K562 (cell line): Measurements from ENCODE around the gene ASGR1. TPM values are rescaled to one million over a fixed set of nuclear protein-coding genes. Genes with fewer than 3 reads are reported as not detected.

Experiments used
- MED1 ChIP-seq: sonication (generic); formaldehyde crosslinking; IDR thresholded peaks from 2 replicates; pipeline ENCODE4 v1.8.1; 2023; ENCODE audit warnings: missing genetic modification reagents, borderline replicate concordance
- PHF8 ChIP-seq: fragments of 200-600 bp; sonication (generic); IDR thresholded peaks from 2 replicates; pipeline ENCODE4 v1.6.1; 2012; ENCODE audit warnings: mixed run types, mild to moderate bottlenecking, inconsistent platforms, low read length, moderate library complexity, borderline replicate concordance
- POLR2A ChIP-seq: fragments of 450-650 bp; conservative IDR thresholded peaks from 2 replicates; pipeline ENCODE4 v1.6.1; 2016
- TAF1 ChIP-seq: IDR thresholded peaks from 2 replicates; pipeline ENCODE4 v1.6.1; 2011; ENCODE audit warnings: mild to moderate bottlenecking, low read length, moderate library complexity; ENCODE audit not compliant: insufficient read depth, control insufficient read depth, severe bottlenecking; ENCODE audit errors: extremely low read depth
- YY1 ChIP-seq, 3 experiments: IDR thresholded peaks; 2 replicates each; pipeline ENCODE4 v1.6.1; 2011; ENCODE audit warnings: low read length in 2 of 3, mild to moderate bottlenecking in 2 of 3, moderate library complexity in 2 of 3, borderline replicate concordance in 1 of 3, control low read depth in 1 of 3, low read depth in 1 of 3; ENCODE audit not compliant: insufficient read depth in 3 of 3, insufficient replicate concordance in 2 of 3, control insufficient read depth in 1 of 3, insufficient read length in 1 of 3; ENCODE audit errors: extremely low read depth in 1 of 3
- ZBTB7A ChIP-seq: IDR thresholded peaks from 2 replicates; pipeline ENCODE4 v1.6.1; 2011; ENCODE audit warnings: low read depth, mild to moderate bottlenecking, low read length, moderate library complexity, borderline replicate concordance; ENCODE audit not compliant: control insufficient read depth
- ZNF77 ChIP-seq: fragments of 250-450 bp; sonication (Bioruptor Pico); IDR thresholded peaks from 2 replicates; pipeline ENCODE4 v1.5.0; 2020
- polyA plus RNA-seq, 8 experiments: library from polyadenylated mRNA; depleted of rRNA in 4 of 8; stranded (reverse) in 5 of 8; unstranded in 3 of 8; fragments of >200 nt; fragmentation: Nextera tagmentation in 2 of 8; fragmentation: Illumina TruSeq in 1 of 8; extraction: Ambion mirVana in 2 of 8; extraction: Trizol in 1 of 8; gene quantifications; 2 replicates each; pipeline versions ENCODE4 v1.2.1 to v1.2.3, GENCODE V29; 2011 to 2014; ENCODE audit warnings: inconsistent platforms in 1 of 8, missing spikeins in 1 of 8
- total RNA-seq, 7 experiments: library from RNA; depleted of rRNA in 6 of 7; stranded (reverse); fragments of >200 nt in 6 of 7; fragmentation: Illumina TruSeq in 2 of 7; extraction: Trizol in 2 of 7; gene quantifications; 2 replicates each; pipeline versions ENCODE4 v1.2.1 to v1.2.3, GENCODE V29; 2011 to 2021; ENCODE audit warnings: low replicate concordance in 1 of 7
- TF ChIP-seq, protein P1 (sequence below): fragments of 450-650 bp; IDR thresholded peaks from 2 replicates; pipeline ENCODE4 v1.6.1; 2017; ENCODE audit warnings: antibody characterized with exemption, mild to moderate bottlenecking
- TF ChIP-seq, protein P2 (sequence below): sonication (generic); formaldehyde crosslinking; IDR thresholded peaks from 2 replicates; pipeline ENCODE4 v1.8.0; 2022; ENCODE audit warnings: mild to moderate bottlenecking, missing genetic modification reagents

ASGR1 gene
- total and polyA plus RNA-seq, 9 of the 15 experiments (the other 6 are each of a cell fraction or from before 2014, with no cell fraction given), result 0.11 to 1.0 (median 0.64) TPM; not detected in 2

DNA sequence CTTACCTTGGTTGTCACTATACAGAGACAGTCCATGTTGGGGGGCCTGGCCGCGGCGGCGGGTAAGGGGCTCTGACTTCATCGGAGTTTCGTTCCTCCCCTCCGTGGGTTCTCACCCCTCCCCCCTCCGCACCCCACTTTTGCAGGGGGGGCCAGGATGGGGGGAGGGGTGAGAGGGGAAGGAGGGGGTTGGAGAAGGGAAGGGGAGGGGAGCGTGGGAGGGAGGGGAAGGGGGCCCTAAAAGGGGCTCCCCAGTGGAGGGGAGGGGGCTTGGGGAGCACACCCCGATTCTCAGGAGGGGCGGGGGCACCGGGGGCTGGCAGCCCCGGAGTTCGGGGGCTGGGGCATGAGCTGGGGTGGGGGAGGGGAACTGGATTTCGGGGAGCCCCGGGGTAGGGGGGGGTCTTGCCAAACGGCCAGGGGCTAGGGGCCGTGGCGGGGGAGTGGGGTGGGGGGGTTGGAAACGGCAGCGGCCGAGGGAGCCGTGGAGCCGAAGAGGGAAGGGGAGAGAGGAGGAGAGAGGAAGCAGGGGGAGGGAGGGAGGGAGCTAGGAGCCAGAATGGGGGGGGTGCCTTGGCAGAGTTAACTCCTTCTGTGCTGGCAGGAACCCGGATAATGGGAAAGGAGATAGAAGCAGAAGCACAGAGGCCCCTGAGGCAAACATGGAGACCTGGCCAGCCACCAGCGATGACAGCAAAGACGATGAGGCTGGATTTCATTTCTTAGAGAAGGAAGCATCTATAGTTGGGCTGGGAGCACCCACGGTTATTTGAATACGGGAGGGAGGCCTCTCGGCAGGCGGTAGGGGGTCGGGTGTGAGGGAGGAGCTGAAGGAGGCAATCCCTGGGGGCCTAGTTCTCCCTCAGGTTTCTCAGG, 38.2 kb upstream of the ASGR1 start (continued):
- TF ChIP-seq, protein P1, sequence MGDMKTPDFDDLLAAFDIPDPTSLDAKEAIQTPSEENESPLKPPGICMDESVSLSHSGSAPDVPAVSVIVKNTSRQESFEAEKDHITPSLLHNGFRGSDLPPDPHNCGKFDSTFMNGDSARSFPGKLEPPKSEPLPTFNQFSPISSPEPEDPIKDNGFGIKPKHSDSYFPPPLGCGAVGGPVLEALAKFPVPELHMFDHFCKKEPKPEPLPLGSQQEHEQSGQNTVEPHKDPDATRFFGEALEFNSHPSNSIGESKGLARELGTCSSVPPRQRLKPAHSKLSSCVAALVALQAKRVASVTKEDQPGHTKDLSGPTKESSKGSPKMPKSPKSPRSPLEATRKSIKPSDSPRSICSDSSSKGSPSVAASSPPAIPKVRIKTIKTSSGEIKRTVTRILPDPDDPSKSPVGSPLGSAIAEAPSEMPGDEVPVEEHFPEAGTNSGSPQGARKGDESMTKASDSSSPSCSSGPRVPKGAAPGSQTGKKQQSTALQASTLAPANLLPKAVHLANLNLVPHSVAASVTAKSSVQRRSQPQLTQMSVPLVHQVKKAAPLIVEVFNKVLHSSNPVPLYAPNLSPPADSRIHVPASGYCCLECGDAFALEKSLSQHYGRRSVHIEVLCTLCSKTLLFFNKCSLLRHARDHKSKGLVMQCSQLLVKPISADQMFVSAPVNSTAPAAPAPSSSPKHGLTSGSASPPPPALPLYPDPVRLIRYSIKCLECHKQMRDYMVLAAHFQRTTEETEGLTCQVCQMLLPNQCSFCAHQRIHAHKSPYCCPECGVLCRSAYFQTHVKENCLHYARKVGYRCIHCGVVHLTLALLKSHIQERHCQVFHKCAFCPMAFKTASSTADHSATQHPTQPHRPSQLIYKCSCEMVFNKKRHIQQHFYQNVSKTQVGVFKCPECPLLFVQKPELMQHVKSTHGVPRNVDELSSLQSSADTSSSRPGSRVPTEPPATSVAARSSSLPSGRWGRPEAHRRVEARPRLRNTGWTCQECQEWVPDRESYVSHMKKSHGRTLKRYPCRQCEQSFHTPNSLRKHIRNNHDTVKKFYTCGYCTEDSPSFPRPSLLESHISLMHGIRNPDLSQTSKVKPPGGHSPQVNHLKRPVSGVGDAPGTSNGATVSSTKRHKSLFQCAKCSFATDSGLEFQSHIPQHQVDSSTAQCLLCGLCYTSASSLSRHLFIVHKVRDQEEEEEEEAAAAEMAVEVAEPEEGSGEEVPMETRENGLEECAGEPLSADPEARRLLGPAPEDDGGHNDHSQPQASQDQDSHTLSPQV, result 0 out of 2 replicates have a peak, but pooled peaks have one; percentile 35
- peak in 1 of 3 experiments; percentile 24 for TF ChIP-seq YY1 (IDR thresholded peaks at IDR 0.05; ENCODE audit: borderline replicate concordance in 1 of 3, control insufficient read depth in 1 of 3, extremely low read depth in 1 of 3, insufficient read depth in 3 of 3, insufficient read length in 1 of 3, insufficient replicate concordance in 2 of 3, low read depth in 1 of 3, low read length in 2 of 3)
- TF ChIP-seq, protein P2, sequence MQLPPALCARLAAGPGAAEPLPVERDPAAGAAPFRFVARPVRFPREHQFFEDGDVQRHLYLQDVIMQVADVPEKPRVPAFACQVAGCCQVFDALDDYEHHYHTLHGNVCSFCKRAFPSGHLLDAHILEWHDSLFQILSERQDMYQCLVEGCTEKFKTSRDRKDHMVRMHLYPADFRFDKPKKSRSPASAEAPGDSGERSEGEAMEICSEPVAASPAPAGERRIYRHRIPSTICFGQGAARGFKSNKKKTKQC (CRISPR knock-in tag), result no peak
- no peak for TF ChIP-seq ZNF77 (CRISPR knock-in tag)
- TF ChIP-seq PHF8, result peak; percentile 21; the same call in 1 of the 2 replicates
- 0 out of 2 replicates have a peak, but pooled peaks have one; percentile 24 for TF ChIP-seq POLR2A
- 0 out of 2 replicates have a peak, but pooled peaks have one; percentile 42 for TF ChIP-seq ZBTB7A
- no peak for TF ChIP-seq MED1 (CRISPR knock-in tag)
- peak; percentile 16 for TF ChIP-seq TAF1
- TF ChIP-seq, all 486 proteins: peak for 14
